Activated effector memory CD4-positive, alpha-beta T cell treated with Interleukin-2 at 50 U/mL for 16 hours (primary cell): ENCODE results near the gene NPBWR2.

Experiments used
- DNase-seq: peaks from one replicate; pipeline ENCODE4 v3.0.0-alpha.2; 2020

Gene NPBWR2

GRCh38 chr20:64070244-64070993 is 36.9 kb downstream of the NPBWR2 start:
- DNase-seq, result no peak

- no peak for DNase-seq
These were observed 37.6 kb downstream of the NPBWR2 start for GRCh38 chr20:64069614-64070243.

GRCh38 chr20:64069209-64069613 is 38.2 kb downstream of the NPBWR2 start:
- DNase-seq, result no peak

GRCh38 chr20:64068386-64069208 is 38.8 kb downstream of the NPBWR2 start:
- DNase-seq, result no peak

- DNase-seq, result no peak
These were observed 39.5 kb downstream of the NPBWR2 start for GRCh38 chr20:64067733-64068307.

- no peak for DNase-seq
These were observed 40.2 kb downstream of the NPBWR2 start for GRCh38 chr20:64067005-64067632.

- peak; percentile 44 for DNase-seq
These were observed 41.4 kb downstream of the NPBWR2 start for GRCh38 chr20:64065974-64066343.

- no peak for DNase-seq
These were observed 42.0 kb downstream of the NPBWR2 start for GRCh38 chr20:64065062-64065973.

GRCh38 chr20:64064145-64064698 is 43.1 kb downstream of the NPBWR2 start:
- no peak for DNase-seq

GRCh38 chr20:64063389-64064144 is 43.8 kb downstream of the NPBWR2 start:
- no peak for DNase-seq

- DNase-seq, result peak; percentile 91
These were observed 44.6 kb downstream of the NPBWR2 start, which contains the start of gene TCEA2 for GRCh38 chr20:64062596-64063388. TCEA2 (plus strand) TSS chr20:64063198; CDS start chr20:64063313, 115 bp downstream.

GRCh38 chr20:64062276-64062595 is 45.1 kb downstream of the NPBWR2 start:
- DNase-seq, result no peak

GRCh38 chr20:64058536-64058935 is 48.8 kb downstream of the NPBWR2 start:
- DNase-seq, result no peak

GRCh38 chr20:64057628-64058498 is 49.5 kb downstream of the NPBWR2 start:
- DNase-seq, result peak; percentile 64

- DNase-seq, result no peak
These were observed 50.3 kb downstream of the NPBWR2 start for GRCh38 chr20:64056889-64057627.

GRCh38 chr20:64056639-64056888 is 50.8 kb downstream of the NPBWR2 start:
- no peak for DNase-seq

- DNase-seq, result no peak
These were observed 51.3 kb downstream of the NPBWR2 start for GRCh38 chr20:64055893-64056638.
